Liver (tissue), 2 donors: ENCODE data around the gene ECHS1.

Source experiments
- FOXA1 ChIP-seq: IDR thresholded peaks from 2 replicates; pipeline ENCODE4 v1.6.1; 2016; ENCODE audit warnings: antibody characterized with exemption
- MAX ChIP-seq: IDR thresholded peaks from 2 replicates; pipeline ENCODE4 v1.6.1; 2016; ENCODE audit warnings: antibody characterized with exemption
- YY1 ChIP-seq: IDR thresholded peaks from 2 replicates; pipeline ENCODE4 v1.6.1; 2016; ENCODE audit warnings: antibody characterized with exemption, mild to moderate bottlenecking
- TF ChIP-seq, protein P1 (sequence below): IDR thresholded peaks from 2 replicates; pipeline ENCODE4 v1.6.1; 2016; ENCODE audit warnings: antibody characterized with exemption
- donor health status: healthy.

DNA sequence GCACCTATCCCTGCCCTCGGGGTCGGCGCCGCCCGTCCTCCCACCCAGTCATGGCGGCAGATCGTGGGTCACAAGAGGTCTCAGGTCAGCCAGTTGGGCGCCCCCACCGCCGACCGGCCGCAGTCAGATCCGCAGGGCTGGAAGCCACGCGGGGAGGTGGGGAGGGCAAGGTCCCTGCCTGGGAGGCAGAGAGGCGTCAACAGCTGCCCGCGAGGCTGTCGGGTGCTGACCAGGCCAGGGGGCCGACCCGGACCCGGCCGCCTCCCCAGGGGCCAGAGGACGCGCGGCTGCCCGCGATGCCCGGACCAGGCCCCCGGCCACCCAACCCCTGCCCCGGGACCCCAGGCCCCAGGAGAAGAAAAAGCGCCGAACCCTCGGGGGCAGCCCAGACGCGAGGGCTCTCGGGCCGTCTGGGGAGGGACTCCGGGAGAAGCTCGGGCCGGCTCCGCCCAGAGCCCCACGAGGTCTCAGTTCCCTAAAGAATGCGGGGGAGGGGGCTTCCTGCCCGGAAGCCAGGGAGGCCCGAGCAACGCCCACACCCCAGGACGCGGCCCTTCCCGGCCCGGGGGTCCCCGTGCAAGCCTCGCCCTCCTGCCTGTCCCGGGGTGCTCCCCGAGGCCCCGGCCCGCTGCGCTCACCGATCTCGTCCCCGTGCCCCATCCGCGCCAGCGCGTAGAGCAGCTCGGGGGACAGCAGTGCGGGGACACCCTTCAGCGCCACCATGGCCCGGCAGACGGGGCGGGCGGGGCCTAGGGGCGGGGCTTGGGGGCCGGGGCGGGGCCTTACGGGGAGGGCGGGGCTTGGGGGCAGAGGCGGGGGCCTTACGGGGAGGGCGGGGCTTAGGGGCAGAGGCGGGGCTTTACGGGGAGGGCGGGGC, 15.6 kb downstream of the ECHS1 start, which contains the start of gene FUOM:
- no peak for TF ChIP-seq MAX
- TF ChIP-seq YY1: peak; percentile 30
- TF ChIP-seq, protein P1, sequence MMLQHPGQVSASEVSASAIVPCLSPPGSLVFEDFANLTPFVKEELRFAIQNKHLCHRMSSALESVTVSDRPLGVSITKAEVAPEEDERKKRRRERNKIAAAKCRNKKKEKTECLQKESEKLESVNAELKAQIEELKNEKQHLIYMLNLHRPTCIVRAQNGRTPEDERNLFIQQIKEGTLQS: no peak
- TF ChIP-seq FOXA1: no peak
